ENCODE measurements around the gene TNFRSF25.
A peak's percentile ranks its signal among the peaks of the same experiment; 100 is the strongest.
"Not testable (repeated sequence)": the region's sequence is repeated elsewhere in the genome, so short reads cannot be mapped to it uniquely, and the experiment has no call there.

The TNFRSF25 gene

DNA sequence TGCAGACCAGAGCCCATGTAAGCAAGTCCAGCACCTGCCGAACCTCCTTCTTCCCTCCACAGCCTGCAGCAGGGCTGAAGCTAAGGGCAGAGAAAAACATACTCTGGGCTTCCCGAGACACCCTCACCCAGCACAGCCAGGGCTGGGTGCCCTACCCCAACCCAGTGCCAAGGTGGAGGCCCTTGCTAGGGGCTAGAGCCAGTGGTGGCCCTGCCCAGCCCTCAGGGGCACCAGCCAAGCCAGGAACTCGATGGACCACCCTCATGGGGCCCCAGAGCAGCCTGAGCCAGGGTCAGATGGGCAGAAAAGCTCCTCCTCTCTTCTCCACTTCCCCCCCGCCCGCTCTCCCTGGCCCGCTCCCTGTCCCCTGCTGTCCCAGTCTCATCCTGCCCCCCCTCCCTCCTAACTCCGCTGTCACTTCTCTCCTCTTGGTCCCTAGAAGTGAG is 15.9 kb downstream of the TNFRSF25 start:
- no peak for DNase-seq

DNA sequence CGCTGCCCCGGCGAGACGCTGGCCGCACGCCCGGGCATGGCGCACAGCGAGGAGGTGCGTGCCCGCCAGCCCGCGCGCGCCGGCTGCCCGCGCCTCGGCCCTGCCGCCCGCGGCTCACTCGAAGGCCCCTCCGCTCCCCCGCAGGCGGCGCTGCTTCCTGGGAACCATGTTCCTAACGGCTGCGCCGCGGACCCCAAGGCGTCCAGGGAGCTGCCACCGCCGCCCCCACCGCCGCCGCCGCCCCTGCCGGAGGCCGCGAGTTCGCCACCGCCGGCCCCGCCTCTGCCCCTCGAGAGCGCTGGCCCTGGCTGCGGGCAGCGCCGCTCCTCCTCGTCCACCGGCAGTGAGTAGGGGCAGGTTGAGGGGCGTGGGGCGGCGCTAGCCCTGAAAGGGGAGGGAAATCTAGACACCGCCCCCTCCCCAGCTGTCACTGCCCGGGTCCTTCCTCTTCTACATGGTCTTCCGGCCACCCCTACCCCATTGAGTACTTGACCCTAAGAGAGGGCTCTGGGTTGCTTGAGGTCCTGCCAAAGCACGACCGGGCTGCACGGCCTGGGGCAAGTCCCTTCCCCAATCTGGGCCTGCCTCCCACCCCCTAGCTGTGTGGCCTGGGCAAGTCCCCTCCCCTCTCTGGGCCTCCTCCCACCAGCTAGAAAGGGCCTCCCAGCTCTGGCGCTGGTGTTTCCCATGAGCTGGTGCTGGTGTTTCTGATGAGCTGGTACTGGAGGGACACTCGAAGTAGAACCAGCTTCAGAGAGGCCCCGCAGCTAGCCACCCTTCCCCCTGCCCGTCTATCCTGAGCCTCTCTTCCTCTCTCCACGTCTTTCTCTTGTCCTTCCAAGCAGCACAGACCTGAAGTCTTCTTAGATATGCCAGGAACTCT is 17.0 kb downstream of the TNFRSF25 start:
- no peak for DNase-seq

DNA sequence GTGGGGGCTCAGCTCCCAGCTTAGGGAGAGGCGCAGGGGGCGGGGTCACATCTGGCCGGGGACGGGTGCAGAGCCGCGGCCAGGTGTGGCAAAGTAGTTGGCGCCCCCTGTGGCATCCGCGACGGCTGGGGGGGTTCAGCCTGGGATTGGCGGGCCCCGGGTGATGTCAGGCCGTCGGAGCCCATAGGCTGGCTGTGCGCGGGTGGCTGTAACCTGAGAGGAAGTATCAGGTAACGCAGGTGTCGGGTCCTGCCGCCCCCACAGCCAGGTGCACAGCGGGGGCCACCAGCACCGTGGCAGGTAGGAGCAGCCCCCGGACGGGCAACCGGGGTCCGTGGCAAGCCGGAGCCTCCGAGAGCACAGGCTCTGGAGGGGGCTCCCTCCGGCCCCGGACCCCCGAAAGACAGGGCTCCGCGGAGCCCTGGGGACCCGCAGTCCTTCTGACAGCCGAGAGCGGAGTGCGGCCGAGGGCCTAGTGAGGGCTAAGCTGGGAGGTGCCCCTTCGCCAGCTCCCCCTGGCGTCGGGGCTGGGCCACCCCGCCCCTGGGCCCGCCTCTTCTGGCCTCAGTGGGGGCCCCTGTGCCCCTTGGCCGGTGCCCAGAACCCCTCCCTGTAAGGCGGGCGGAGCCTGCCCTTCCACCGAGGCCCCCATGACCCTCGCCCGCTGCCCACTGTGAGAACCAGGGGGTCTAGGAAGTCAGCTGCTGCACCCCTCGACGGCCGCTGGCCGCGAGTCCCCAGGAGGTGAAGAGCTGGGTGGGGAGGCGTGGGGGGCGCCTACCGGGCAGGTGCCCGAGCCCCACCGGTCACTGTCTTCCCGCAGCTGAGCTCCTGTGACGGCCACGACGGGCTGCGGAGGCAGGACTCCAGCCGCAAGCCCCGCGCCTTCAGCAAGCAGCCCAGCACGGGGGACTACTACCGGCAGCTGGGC is 17.9 kb downstream of the TNFRSF25 start:
- DNase-seq, result no peak

DNA sequence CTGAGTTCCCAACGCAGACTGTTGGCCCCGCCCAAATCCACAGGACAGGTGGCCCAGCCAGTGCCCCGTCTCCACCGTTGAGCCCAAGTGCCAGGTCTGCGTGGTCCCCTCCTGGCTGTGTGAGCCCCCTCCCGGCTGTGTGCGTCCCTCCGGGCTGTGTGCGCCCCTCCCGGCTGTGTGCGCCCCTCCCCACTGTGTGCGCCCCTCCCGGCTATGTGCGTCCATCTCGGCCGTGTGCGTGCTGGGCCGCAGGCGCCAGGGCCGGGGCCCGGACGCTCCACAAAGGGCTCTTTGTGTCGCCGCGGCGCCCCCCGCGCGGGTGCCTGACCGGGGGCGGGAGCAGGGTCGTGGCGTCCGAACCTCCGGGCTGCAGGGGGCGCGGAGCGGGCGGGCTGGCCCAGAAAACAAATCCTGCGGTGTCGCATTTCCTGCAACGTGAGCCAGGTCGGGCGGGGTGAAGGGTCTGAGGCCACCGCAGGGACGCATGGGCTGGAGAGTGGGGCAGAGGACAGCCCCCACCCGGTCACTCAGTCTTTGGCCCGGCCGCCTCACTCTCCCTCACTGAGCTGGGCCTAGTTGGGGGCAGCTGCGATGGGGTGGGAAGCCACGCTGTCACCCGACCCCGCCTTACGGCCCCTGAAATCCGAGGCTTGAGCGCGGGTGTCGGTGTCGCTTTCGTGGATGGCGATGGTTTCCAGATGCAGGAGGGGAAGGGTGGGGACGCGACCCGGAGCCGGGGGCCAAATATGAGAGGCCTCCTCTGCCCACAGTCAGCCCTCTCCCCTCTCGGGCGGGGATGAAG is 18.8 kb downstream of the TNFRSF25 start:
- DNase-seq, result no peak

DNA sequence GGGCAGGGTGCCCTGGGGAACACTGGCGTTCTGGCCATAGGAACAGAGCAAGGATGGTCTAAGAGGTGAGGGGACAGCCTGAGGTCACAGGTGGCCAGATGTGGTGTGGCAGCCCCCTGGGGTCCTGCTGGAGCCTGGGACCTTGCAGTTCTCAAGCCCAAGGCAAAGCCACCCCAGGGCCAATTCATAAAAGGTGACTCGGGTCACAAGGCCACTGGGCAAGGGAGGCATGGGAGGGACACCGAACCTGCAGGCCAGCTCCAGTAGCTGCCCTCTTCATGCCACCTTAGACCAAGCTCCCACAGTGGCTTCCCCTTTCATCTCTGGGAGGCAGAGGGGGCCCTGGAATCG is 19.3 kb downstream of the TNFRSF25 start:
- no peak for DNase-seq

DNA sequence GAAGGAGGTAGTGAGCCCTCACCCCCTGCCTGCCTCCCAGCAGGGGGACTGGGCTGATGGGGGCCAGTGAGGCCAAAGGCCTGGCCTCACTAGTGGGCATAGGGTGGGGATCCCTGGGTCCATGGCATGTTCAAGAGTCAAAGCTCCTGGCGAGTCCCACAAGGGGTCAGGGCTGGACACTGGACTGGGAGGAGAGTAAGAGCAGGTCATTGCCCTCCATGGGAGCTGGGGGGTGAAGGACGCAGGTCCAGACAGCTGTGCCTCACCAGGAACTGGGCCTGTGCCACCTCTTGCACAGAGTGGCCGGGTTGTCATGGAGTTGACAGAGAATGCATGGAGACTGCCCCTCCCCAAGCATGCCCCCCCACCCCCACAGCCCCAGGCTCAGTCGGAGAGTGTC is 20.0 kb downstream of the TNFRSF25 start:
- not testable (repeated sequence) for DNase-seq

DNA sequence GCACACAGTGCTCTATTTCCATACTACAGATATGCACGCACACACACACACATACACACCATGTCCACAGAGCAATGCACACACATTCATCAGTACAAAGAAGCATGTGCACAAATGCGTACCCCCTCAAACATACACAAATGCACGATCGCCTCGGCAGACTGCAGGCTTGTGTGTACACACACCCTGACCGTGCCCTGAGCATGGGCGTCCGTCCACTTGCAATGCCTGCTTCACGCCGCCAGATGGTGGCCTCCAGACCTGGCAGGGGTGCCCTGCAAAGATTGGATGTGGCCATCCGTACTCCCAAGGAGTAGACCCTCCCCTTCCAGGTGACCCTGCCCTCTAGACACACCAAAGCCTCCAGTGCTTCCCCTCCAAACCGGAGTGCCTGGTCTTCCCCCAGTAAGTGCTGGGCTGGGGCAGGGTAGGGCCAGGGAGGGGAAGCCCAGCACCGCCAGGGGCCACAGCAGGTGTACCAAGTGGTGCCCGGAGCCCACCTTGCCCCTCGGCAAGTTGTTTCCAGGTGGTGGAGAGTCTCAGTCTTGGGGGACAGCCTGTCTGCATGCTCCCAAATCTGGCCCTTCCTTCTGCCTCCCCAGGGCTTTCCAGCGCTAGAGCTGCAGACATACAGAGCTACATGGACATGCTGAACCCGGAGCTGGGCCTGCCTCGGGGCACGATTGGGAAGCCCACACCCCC is 20.8 kb downstream of the TNFRSF25 start:
- DNase-seq, result no peak

DNA sequence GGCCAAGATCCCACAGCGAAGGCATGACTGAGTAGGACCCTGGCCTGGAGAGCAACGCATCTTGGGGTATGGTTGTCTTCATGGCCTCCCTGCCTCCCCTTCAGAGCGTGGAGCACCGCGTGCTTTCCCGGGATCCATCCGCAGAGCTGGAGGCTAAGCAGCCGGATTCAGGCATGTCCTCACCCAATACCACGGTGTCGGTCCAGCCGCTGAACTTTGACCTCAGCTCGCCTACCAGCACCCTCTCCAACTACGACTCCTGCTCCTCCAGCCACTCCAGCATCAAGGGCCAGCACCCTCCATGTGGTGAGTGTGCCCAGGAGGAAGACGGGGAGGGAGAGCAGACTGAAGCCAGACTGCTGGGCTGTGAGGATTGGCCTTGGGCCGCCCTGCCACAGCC is 21.6 kb downstream of the TNFRSF25 start:
- no peak for DNase-seq

DNA sequence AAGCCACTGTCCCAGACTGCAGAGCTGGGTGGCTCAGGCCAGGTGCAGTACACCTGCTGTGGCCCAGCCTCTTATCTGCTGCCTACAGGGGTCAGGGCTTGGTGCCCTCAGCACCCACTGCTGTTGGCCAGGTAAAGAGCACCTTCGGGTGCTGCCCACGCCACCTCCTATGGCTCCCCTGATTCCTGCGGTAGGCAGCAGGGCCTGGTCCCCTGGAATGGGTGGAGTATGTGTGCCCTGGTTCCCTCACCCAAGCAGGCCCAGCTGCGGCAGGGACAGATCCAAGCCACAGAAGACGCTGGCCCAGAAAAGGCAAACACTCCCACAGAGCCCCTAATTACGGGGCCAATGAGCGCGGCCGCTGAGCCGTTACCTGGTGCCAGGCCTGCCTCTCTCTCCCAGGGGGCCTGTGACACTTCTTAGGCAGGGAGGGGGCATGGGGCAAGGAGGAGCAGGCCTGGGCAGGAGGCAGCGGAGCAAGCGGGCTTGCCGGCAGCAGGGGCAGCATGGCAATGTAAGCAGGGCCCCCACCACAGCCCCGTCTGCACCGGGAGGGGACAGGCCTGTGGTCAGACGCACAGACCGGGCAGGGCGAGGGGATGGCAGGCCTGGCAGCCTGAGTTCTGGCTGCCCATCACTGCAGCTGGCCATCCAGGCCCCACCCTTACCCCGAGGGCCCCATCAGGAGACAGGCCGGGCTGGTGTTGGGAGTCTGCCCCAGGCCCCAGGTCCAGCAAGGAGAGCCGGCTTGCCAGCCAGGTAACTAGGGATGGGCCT is 22.4 kb downstream of the TNFRSF25 start:
- no peak for DNase-seq

DNA sequence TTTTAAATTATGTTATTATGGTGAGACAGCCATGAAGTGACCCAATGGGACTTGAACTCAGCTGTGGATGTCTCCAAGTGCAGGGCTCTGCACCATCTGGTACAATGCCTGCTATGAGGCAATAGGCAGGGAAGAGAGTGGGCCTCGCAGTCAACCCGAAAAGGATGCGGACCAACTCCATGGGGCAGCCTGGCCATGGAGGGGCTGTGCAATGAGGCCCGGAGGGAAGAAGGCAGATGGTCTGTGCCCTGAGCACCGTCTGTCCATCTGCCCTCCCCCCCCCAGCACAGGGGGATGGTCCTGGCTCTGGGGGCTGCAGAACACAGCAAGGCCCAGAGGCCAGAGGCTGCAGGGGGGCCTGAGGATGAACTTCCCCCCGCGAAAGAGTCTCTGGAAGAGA is 24.4 kb downstream of the TNFRSF25 start:
- no peak for DNase-seq

DNA sequence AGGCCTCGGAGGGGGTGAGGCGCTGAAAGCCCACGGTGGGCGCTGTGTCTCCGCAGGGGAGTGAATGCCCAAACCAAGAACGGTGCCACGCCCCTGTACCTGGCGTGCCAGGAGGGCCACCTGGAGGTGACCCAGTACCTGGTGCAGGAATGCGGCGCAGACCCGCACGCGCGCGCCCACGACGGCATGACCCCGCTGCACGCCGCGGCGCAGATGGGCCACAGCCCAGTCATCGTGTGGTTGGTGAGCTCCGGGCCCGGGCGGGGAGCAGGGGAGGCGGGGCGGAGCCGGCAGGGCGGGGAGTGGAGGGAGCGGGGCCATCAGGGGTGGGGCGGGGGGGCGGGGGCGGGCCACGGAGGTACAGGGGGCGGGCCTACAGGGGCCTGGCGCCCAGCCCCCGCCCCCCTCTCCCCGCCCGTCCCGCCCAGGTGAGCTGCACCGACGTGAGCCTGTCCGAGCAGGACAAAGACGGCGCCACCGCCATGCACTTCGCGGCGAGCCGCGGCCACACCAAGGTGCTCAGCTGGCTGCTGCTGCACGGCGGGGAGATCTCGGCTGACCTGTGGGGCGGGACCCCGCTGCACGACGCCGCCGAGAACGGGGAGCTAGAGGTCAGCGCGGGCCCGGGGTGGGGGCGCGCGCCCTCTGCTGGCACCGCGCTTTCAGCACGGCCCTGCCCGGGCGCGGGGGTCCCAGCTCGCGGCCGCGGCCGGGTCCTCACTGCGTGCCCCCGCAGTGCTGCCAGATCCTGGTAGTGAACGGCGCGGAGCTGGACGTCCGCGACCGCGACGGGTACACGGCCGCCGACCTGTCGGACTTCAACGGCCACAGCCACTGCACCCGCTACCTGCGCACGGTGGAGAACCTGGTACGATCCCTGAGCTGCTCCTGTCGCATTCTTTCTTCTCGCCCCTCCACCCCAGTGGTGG is 25.5 kb downstream of the TNFRSF25 start:
- peak; percentile 58 for DNase-seq

DNA sequence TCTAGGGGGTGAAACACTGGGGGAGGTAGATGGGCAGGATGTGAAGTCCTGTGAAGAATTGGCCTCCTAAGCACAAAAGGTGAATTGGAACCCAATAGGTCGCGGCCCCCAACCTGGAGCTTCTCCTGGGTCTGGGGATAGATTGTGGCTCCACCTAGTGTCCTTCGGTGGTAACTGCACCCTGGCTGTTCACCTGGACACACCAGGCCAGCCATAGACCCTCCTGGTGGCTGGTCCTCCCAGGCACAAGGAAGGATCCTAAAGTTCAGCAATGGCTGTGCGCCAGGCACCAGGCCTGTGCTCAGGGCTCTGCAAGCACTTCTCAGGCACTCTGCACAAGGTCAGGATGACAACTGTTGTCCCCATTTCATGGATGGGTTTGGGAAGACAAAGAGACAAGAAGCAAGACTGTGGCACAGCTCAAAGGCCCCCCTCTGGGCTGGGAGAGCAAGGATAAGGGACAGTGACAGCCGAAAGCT is 27.9 kb downstream of the TNFRSF25 start:
- DNase-seq, result peak; percentile 64

DNA sequence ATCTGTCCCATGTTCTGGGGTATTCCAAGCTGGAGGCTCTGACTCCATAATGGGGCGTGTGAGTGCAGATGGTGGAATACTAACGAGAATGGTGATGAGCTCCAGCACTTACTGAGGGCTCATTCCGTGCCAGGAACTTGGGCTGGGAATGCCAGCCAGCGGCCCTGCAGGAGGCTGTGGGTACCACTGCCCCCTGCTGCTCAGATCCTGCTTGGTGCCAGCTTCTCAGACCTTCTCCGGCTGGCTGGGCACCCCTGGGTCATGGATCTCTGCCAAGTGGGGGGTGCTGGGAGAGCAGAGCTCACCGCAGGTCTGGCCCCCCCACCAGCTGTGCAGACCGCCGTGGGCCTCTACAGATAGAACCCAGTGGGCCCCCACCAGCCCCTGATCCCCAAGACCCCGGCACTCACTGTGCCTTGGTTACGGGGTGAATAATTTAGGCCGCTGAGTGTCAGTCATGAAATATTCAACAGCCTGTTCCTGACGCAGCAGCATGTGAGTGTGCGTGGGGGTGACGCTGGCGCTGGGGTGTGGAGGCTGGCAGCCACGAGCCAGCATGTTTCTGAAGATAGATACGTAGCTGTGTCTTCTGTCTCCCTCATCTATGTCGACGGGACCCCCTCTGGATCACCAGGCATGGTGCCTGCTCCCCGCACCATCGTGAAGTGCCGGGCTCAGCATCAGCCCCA is 28.8 kb downstream of the TNFRSF25 start:
- not testable (repeated sequence) for DNase-seq

DNA sequence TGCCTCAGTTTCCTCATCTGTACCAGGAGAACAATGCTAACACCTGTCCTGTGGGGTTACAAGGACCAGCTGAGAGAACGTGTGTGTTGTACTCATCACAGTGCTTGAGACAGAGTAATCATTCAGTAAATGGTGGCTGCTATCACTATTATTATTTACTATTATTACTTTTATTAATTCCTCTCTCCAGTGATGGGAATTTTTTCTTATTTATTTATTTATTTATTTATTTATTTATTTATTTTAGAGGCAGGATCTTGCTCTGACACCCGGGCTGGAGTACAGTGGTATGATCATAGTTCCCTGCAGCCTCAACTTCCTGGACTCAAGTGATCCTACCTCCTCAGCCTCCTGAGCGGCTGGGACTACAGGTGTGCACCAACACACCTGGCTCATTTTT is 29.7 kb downstream of the TNFRSF25 start:
- not testable (repeated sequence) for DNase-seq

DNA sequence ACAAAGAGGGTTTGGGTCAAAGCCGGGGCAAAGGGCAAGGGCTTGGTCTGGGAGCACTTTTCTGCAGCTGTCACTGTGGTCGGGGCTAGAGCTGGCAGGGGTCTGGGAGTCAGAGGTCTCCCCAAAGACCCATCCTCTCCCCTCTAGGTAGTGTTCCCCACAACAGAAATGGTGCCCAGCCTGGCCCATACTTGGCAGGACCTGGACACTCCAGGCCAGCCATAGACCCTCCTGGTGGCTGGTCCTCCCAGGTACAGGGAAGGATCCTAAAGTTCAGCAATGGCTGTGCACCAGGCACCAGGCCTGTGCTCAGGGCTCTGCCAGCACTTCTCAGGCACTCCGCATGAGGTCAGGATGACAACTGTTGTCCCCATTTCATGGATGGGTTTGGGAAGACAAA is 30.4 kb downstream of the TNFRSF25 start:
- no peak for DNase-seq

DNA sequence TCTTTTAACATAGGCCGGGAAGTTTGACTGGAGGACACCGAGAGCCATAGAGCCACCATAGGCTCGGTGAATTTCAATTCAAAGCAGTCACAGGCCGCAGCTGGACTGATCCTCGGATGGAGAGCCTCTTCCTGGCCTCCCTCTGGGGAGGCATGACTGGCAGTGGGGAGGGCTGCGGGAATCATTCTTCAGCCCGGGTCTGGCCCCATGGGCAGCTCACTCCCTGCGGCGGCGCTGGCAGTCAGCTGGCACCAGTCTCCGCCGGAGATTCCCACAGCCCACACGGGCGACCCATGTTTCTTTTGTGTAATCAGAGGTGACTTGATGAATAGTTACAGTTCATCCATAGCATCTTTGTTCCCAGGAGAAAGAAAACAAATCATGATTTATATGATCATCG is 30.8 kb downstream of the TNFRSF25 start:
- no peak for DNase-seq

DNA sequence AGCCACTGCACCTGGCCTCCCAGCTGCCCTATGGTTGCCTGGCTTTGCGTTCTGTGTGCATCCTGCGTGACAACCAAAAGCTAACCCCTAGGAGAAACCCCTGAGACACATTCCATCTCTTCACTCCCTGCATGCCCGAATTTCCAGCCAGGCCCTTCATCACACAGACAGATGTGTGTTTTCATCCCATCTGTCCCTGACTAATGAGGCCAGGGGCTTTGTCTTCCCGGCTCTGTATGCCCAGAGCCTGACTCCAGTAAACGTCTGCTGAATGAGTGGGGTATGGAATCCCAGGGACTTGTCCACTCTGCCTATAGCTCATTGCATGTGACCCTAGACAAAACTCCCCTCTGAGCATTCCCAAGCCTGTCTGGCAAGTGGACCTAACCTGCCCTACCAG is 31.8 kb downstream of the TNFRSF25 start:
- no peak for DNase-seq

DNA sequence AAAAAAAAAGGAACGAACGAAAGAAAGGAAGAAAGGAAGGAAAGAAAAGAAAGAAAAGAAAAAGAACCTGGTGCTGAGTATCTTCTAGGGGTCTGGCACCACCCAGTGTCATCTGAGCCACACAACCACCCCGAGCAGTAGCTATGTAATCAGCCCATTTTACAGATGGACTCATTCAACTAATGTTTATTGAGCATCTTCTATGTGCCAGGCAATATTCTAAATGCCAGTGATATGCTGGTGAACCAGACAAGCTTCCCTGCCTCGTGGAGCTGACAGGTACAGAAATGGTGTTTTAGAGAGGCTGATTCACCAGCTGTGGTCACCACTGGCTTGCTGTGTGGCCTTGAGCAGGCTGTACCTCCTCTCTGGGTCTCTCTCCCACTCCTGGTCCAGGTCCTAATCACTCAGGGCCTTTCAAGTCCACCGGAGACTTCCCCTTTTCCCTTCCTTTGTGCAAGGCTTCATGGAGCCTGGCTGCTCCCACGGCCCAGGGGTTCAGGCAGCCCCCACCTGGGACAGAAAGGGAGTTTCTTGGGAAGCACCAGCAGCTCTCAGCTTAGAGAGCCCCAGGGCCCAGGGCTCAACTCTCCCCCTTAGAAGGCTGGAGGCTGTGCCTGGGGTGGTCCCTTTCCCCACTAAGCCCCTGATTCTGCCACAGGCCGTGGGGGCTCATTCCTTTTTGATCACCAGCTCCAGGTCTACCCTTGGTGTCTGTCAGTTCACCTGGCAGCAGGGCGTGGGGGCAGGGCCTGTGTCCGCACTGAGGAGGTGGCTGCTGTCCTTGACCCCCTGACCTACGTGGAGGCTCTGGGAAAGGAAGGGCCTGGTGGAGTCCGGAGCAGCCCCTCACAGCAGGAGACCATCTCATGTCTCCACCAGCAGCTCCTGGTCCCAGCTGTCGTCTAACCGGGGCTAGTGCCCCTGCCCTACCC is 34.1 kb downstream of the TNFRSF25 start:
- DNase-seq, result not testable (repeated sequence)
